ENCODE results near the gene HOXB3.
A peak's percentile ranks its signal among the peaks of the same experiment; 100 is the strongest.

The HOXB3 gene

GRCh38 chr17:48624544-48625494 lies 34.8 kb upstream of the HOXB3 start (continued):
- TF ChIP-seq ZNF274 (IDR thresholded peaks at IDR 0.05; ENCODE audit: low read length): no peak
- TF ChIP-seq ZNF274 (tag by site-specific recombination; IDR thresholded peaks at IDR 0.05; ENCODE audit: borderline replicate concordance): no peak
- peak; percentile 49 for TF ChIP-seq ZNF660 (tag by site-specific recombination; IDR thresholded peaks at IDR 0.05)
- TF ChIP-seq ZNF175 (tag by site-specific recombination; IDR thresholded peaks at IDR 0.05): no peak
- no peak for TF ChIP-seq PRDM4 (tag by site-specific recombination; IDR thresholded peaks at IDR 0.05)
- TF ChIP-seq ZNF184 (tag by site-specific recombination; IDR thresholded peaks at IDR 0.05): no peak
- peak; percentile 48; the same call in 1 of the 2 replicates for TF ChIP-seq ZSCAN4 (tag by site-specific recombination; IDR thresholded peaks at IDR 0.05)
- TF ChIP-seq ZNF426 (tag by site-specific recombination; IDR thresholded peaks at IDR 0.05): no peak
- peak; percentile 49; the same call in 1 of the 2 replicates for TF ChIP-seq SCRT1 (tag by site-specific recombination; IDR thresholded peaks at IDR 0.05; ENCODE audit: borderline replicate concordance)
- TF ChIP-seq ZSCAN16 (tag by site-specific recombination; IDR thresholded peaks at IDR 0.05): no peak
- TF ChIP-seq GLIS1 (tag by site-specific recombination; IDR thresholded peaks at IDR 0.05): peak; percentile 61
- TF ChIP-seq ZNF704 (tag by site-specific recombination; IDR thresholded peaks at IDR 0.05): no peak
- TF ChIP-seq ZNF548 (tag by site-specific recombination; IDR thresholded peaks at IDR 0.05): no peak
- TF ChIP-seq ZNF223 (tag by site-specific recombination; IDR thresholded peaks at IDR 0.05): no peak
- no peak for TF ChIP-seq ZNF785 (tag by site-specific recombination; IDR thresholded peaks at IDR 0.05)
- no peak for TF ChIP-seq ZNF791 (tag by site-specific recombination; IDR thresholded peaks at IDR 0.05)
- TF ChIP-seq ZFP3 (tag by site-specific recombination; IDR thresholded peaks at IDR 0.05; ENCODE audit: low read depth): no peak
- peak; percentile 89 for TF ChIP-seq ZIC2 (tag by site-specific recombination; IDR thresholded peaks at IDR 0.05)
- TF ChIP-seq SALL2 (tag by site-specific recombination; IDR thresholded peaks at IDR 0.05; ENCODE audit: borderline replicate concordance): no peak
- TF ChIP-seq ZNF645 (tag by site-specific recombination; IDR thresholded peaks at IDR 0.05): no peak
- no peak for TF ChIP-seq ZNF157 (tag by site-specific recombination; IDR thresholded peaks at IDR 0.05)
- no peak for TF ChIP-seq ZNF624 (tag by site-specific recombination; IDR thresholded peaks at IDR 0.05)
- no peak for TF ChIP-seq ZNF18 (tag by site-specific recombination; IDR thresholded peaks at IDR 0.05)
- peak; percentile 79 for TF ChIP-seq ZNF600 (tag by site-specific recombination; IDR thresholded peaks at IDR 0.05)
- no peak for TF ChIP-seq ZNF558 (tag by site-specific recombination; IDR thresholded peaks at IDR 0.05)
- TF ChIP-seq ZNF529 (tag by site-specific recombination; IDR thresholded peaks at IDR 0.05; ENCODE audit: insufficient replicate concordance): no peak
- no peak for TF ChIP-seq ZNF169 (tag by site-specific recombination; IDR thresholded peaks at IDR 0.05)
- no peak for TF ChIP-seq ZNF10 (tag by site-specific recombination; IDR thresholded peaks at IDR 0.05)
- TF ChIP-seq INSM2 (tag by site-specific recombination; IDR thresholded peaks at IDR 0.05): no peak; the same call in 1 of the 2 replicates
- TF ChIP-seq ZNF664 (tag by site-specific recombination; IDR thresholded peaks at IDR 0.05): no peak
- no peak for TF ChIP-seq ZNF560 (tag by site-specific recombination; IDR thresholded peaks at IDR 0.05; ENCODE audit: borderline replicate concordance)
- TF ChIP-seq GLI2 (tag by site-specific recombination; IDR thresholded peaks at IDR 0.05; ENCODE audit: borderline replicate concordance, low read depth): no peak

All from HEK293 (cell line).